ENCODE results near the gene GNPDA2.

DNA sequence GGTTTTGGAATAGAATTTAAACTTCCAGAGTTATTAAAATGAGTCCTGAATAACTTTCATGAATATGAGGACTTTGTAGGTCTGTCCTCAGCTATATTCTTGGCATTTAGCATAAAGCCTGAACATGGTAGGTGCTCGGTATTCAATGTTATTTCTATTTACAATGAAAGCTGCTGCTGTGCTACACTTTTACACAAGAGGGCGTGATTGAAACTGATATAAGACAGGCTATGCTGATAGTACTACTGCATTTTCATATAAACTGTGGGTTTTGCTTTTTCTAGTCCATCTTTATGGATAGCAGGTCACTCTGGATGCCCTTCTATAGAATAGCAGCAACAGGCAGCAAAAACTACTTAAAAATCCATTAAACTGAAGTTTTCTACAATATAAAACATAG lies 12.3 kb upstream of the GNPDA2 start:
- TF ChIP-seq POLR2AphosphoS5 (IDR thresholded peaks at IDR 0.05; ENCODE audit: low read depth, low read length) (no peak), TAF1 (IDR thresholded peaks at IDR 0.05; ENCODE audit: borderline replicate concordance, insufficient read depth, low read length) (no peak)
- TF ChIP-seq, protein P1, sequence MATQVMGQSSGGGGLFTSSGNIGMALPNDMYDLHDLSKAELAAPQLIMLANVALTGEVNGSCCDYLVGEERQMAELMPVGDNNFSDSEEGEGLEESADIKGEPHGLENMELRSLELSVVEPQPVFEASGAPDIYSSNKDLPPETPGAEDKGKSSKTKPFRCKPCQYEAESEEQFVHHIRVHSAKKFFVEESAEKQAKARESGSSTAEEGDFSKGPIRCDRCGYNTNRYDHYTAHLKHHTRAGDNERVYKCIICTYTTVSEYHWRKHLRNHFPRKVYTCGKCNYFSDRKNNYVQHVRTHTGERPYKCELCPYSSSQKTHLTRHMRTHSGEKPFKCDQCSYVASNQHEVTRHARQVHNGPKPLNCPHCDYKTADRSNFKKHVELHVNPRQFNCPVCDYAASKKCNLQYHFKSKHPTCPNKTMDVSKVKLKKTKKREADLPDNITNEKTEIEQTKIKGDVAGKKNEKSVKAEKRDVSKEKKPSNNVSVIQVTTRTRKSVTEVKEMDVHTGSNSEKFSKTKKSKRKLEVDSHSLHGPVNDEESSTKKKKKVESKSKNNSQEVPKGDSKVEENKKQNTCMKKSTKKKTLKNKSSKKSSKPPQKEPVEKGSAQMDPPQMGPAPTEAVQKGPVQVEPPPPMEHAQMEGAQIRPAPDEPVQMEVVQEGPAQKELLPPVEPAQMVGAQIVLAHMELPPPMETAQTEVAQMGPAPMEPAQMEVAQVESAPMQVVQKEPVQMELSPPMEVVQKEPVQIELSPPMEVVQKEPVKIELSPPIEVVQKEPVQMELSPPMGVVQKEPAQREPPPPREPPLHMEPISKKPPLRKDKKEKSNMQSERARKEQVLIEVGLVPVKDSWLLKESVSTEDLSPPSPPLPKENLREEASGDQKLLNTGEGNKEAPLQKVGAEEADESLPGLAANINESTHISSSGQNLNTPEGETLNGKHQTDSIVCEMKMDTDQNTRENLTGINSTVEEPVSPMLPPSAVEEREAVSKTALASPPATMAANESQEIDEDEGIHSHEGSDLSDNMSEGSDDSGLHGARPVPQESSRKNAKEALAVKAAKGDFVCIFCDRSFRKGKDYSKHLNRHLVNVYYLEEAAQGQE (IDR thresholded peaks at IDR 0.05; ENCODE audit: insufficient read depth in 1 of 2, low read depth in 2 of 2, low read length in 2 of 2), result no peak

All from PFSK-1 (cell line).